Ascending aorta (tissue), 2 donors: ENCODE measurements around the gene EIF5. TPM values are rescaled to one million over a fixed set of nuclear protein-coding genes. Genes with fewer than 3 reads are reported as not detected.

Source experiments
- DNase-seq, 2 donors: peaks; one replicate each; pipeline ENCODE4 v3.0.0-alpha.2; 2019; ENCODE audit warnings: low spot score in 2 of 2
- H3K27ac ChIP-seq, 2 donors: fragments of 200-600 bp; sonication (generic); one replicate each; pipeline ENCODE4 v1.5.1; 2016 to 2017; ENCODE audit warnings: mild to moderate bottlenecking in 1 of 2
- H3K27me3 ChIP-seq: fragments of 200-600 bp; sonication (generic); one replicate; pipeline ENCODE4 v1.5.1; 2017
- H3K36me3 ChIP-seq, 2 donors: fragments of 200-600 bp; sonication (generic); one replicate each; pipeline ENCODE4 v1.5.1; 2016
- H3K4me1 ChIP-seq, 2 donors: fragments of 200-600 bp; sonication (generic); one replicate each; pipeline ENCODE4 v1.5.1; 2016 to 2017; ENCODE audit warnings: mild to moderate bottlenecking in 1 of 2
- H3K4me3 ChIP-seq, 2 donors: fragments of 200-600 bp; sonication (generic); one replicate each; pipeline ENCODE4 v1.5.1; 2016 to 2017; ENCODE audit warnings: mild to moderate bottlenecking in 1 of 2
- H3K9me3 ChIP-seq, 2 donors: fragments of 200-600 bp; sonication (generic); one replicate each; pipeline ENCODE4 v1.5.1; 2016
- CTCF ChIP-seq, 3 experiments: fragments of 200-600 bp in 2 of 3; fragments of 450-650 bp in 1 of 3; sonication (generic) in 2 of 3; IDR thresholded peaks; one replicate each; pipeline ENCODE4 v1.5.1; 2016 to 2019; ENCODE audit warnings: antibody characterized with exemption in 3 of 3, mild to moderate bottlenecking in 1 of 3, moderate library complexity in 1 of 3
- intact Hi-C: fragments of 100-400 bp; cut with DNase I; formaldehyde crosslinking; loops from one replicate; pipeline ENCODE4 v1.15.1; 2023
- total RNA-seq: library from RNA; depleted of rRNA; stranded (reverse); fragments of >200 nt; gene quantifications from one replicate; pipeline ENCODE4 v1.1.0, GENCODE V29; 2016

Gene EIF5
- total RNA-seq, 1 donor from 2014 or later: 85.5 TPM

DNA sequence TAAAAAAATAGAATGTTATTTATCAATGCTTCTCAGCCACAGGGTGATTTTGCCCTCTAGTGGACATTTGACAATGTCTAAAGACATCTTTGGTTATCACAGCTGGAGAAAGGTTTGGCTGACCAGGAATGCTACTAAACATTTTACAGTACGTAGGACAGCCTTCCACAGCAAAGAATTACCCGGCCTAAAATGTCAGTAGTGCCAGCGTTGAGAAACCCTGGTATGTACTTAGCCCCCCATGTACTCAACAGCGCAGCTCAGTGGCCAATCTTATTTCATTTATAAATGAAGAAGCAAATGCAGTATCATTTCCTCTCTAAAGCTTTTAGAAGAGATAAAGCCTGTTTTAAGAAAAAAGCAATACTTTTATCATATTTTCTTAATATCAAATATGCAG lies 57.0 kb downstream of the EIF5 start:
- DNase-seq: no peak
- no peaks in the 10 kb centered on the region for H3K36me3 ChIP-seq
- no peak overlapping the region for H3K27ac ChIP-seq
- intact Hi-C loops: no loop called here
- no peaks in the 10 kb centered on the region for H3K9me3 ChIP-seq
- peaks cover 6 to 54% of the 10 kb centered on the region in 2 donors for H3K4me1 ChIP-seq
- TF ChIP-seq CTCF (IDR thresholded peaks at IDR 0.05): peak; percentile 16 to 47 (median 33)
- no peak overlapping the region for H3K4me3 ChIP-seq
- H3K27me3 ChIP-seq: no peaks in the 10 kb centered on the region

DNA sequence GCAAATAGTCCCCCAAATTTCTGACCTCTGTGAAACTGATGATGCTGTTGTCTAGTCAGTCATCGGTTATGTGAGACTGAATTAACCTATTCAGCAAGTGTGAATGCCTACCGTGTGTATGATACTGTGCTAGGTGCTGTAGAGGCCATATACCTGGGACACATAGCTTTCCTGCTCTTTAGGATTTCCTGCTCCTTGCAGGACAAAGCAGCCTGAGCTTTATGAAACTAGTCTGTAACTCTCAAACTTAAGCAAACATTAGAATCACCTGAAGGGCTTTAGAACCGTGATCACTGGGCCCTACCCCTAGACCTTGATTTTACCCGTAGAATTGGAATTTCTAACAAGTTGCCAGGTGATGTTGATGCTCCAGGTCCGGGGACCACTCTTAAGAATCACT lies 58.1 kb downstream of the EIF5 start:
- H3K4me3 ChIP-seq: no peak overlapping the region
- H3K27ac ChIP-seq: no peak overlapping the region
- intact Hi-C loops: no loop called here
- no peak for DNase-seq
- no peaks in the 10 kb centered on the region for H3K27me3 ChIP-seq
- no peak for TF ChIP-seq CTCF (IDR thresholded peaks at IDR 0.05)
- H3K9me3 ChIP-seq: no peaks in the 10 kb centered on the region
- H3K36me3 ChIP-seq: no peaks in the 10 kb centered on the region
- peaks cover 3 to 54% of the 10 kb centered on the region in 2 donors for H3K4me1 ChIP-seq

- DNase-seq: no peak
- intact Hi-C loops: no loop called here
- H3K4me1 ChIP-seq: peaks cover 0 to 49% of the 10 kb centered on the region in 2 donors
- no peak for TF ChIP-seq CTCF (IDR thresholded peaks at IDR 0.05)
- H3K36me3 ChIP-seq: no peaks in the 10 kb centered on the region
- H3K9me3 ChIP-seq: no peaks in the 10 kb centered on the region
- no peaks in the 10 kb centered on the region for H3K27me3 ChIP-seq
- H3K27ac ChIP-seq: peak overlapping the region in 1 of 2 donors; percentile 34
- H3K4me3 ChIP-seq: no peak overlapping the region
Measured at GRCh38 chr14:103392572-103392971, 58.5 kb downstream of the EIF5 start.

GRCh38 chr14:103393070-103393469 lies 59.0 kb downstream of the EIF5 start:
- Histone ChIP-seq H3K27ac (peak overlapping the region in 1 of 2 donors; percentile 34), H3K4me1 (peaks cover 0 to 46% of the 10 kb centered on the region in 2 donors)
- no peak for TF ChIP-seq CTCF (IDR thresholded peaks at IDR 0.05)

DNA sequence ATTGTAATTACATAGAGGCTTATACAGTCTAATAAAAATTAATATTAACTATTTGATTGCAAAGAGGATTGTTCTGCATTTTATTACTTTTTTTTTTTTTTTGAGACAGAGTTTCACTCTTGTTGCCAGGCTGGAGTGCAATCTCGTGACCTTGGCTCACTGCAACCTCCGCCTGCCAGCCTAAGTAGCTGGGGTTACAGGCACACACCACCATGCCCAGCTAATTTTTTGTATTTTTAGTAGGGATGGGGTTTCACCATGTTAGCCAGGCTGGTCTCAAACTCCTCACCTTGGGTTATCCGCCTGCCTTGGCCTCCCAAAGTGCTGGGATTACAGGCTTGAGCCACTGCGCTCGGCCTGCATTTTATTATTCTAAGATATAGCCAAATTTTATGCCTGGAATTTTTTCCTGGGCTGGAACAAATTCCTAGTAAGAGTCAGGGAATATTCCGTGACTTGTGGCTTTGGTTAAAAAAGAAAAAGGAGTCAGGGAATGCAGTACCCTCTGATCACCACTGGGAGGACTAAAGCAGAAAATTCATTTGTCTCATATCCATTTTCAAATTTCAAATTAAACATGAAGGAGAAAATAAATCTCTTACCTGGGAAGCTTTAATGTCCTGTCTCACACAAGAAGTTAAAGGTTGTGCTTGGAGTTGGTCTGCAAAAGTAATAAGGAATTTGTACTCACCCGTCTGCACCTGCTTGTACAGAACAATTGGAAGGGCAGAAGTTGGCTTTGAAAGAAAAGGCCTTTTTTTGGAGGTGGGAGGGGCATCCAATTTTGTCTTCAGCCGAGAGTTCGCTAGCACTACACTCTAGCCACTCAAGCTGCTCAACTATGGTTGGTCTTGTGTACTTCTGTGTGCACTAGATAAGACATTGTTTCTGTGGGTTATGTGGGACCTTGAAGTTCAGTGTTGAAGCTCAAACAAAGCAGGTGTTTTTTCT lies 59.9 kb downstream of the EIF5 start:
- Histone ChIP-seq H3K27me3 (no peaks in the 10 kb centered on the region), H3K4me1 (peaks cover 0 to 46% of the 10 kb centered on the region in 2 donors), H3K4me3 (no peak overlapping the region), H3K27ac (peak overlapping the region in 1 of 2 donors; percentile 39), H3K36me3 (no peaks in the 10 kb centered on the region), H3K9me3 (no peaks in the 10 kb centered on the region)
- TF ChIP-seq CTCF (IDR thresholded peaks at IDR 0.05): peak; percentile 56 to 86 (median 79)
- no peak for DNase-seq
- intact Hi-C loops: no loop called here

More at GRCh38 chr14:103393070-103393469, 59.0 kb downstream of the EIF5 start:
- H3K4me3 ChIP-seq: no peak overlapping the region
- intact Hi-C loops: no loop called here
- DNase-seq: no peak
- H3K36me3 ChIP-seq: no peaks in the 10 kb centered on the region
- H3K27me3 ChIP-seq: no peaks in the 10 kb centered on the region
- H3K9me3 ChIP-seq: no peaks in the 10 kb centered on the region

Other genes starting within 250 kb of the EIF5 start
- not detected for gene EXOC3L4, start 239.5 kb upstream of the EIF5 start, total RNA-seq
- gene TNFAIP2, start 210.8 kb upstream of the EIF5 start, total RNA-seq: 133 TPM
- gene MARK3, start 51.2 kb downstream of the EIF5 start, total RNA-seq: 78.1 TPM
- gene CKB, start 188.6 kb downstream of the EIF5 start, total RNA-seq: 144 TPM
- 31.2 TPM for gene TRMT61A, start 195.0 kb downstream of the EIF5 start, total RNA-seq
- 7.1 TPM for gene BAG5, start 228.4 kb downstream of the EIF5 start, total RNA-seq
- gene COA8, start 228.7 kb downstream of the EIF5 start, total RNA-seq: 37.7 TPM